ENCODE results near the gene GRM3.

Gene GRM3

GRCh38 chr7:86645225-86645608 is 1.5 kb downstream of the GRM3 start:
- no peak overlapping the region for H3K27ac ChIP-seq
- TF ChIP-seq CTCF (IDR thresholded peaks at IDR 0.05) (no peak), ZFX (IDR thresholded peaks at IDR 0.05; ENCODE audit: borderline replicate concordance) (no peak)

GRCh38 chr7:86645676-86646276 is 2.1 kb downstream of the GRM3 start:
- TF ChIP-seq CTCF (IDR thresholded peaks at IDR 0.05) (no peak), ZFX (IDR thresholded peaks at IDR 0.05; ENCODE audit: borderline replicate concordance) (no peak)
- H3K27ac ChIP-seq = no peak overlapping the region

GRCh38 chr7:86647385-86648094 is 3.8 kb downstream of the GRM3 start:
- TF ChIP-seq ZFX (IDR thresholded peaks at IDR 0.05; ENCODE audit: borderline replicate concordance) (no peak), CTCF (IDR thresholded peaks at IDR 0.05) (no peak)
- no peak overlapping the region for H3K27ac ChIP-seq

- TF ChIP-seq CTCF (IDR thresholded peaks at IDR 0.05) = no peak
- no peak for TF ChIP-seq ZFX (IDR thresholded peaks at IDR 0.05; ENCODE audit: borderline replicate concordance)
- no peak overlapping the region for H3K27ac ChIP-seq
Measured at GRCh38 chr7:86648169-86648568, 4.5 kb downstream of the GRM3 start.

- TF ChIP-seq CTCF (IDR thresholded peaks at IDR 0.05) (no peak), ZFX (IDR thresholded peaks at IDR 0.05; ENCODE audit: borderline replicate concordance) (no peak)
- H3K27ac ChIP-seq = no peak overlapping the region
Measured at GRCh38 chr7:86653919-86654659, 10.4 kb downstream of the GRM3 start.

GRCh38 chr7:86657948-86658347 is 14.2 kb downstream of the GRM3 start:
- H3K27ac ChIP-seq = no peak overlapping the region
- no peak for TF ChIP-seq ZFX (IDR thresholded peaks at IDR 0.05; ENCODE audit: borderline replicate concordance)

- no peak for TF ChIP-seq CTCF (IDR thresholded peaks at IDR 0.05)
- no peak for TF ChIP-seq ZFX (IDR thresholded peaks at IDR 0.05; ENCODE audit: borderline replicate concordance)
- H3K27ac ChIP-seq = no peak overlapping the region
Measured at GRCh38 chr7:86660950-86661462, 17.3 kb downstream of the GRM3 start.

All from 22Rv1 (cell line).